H1 (cell line): ENCODE measurements around the gene NFYB. TPM values are rescaled to one million over a fixed set of nuclear protein-coding genes. Genes with fewer than 3 reads are reported as not detected.

Source experiments
- CTCF ChIA-PET: fragments of 300-600 bp; sonication (Branson Sonifier 250); formaldehyde crosslinking; loops from one replicate; lab custom pipeline; 2021; ENCODE audit not compliant: partially characterized antibody; lab: Charles Lee
- POLR2A ChIA-PET: fragments of 300-600 bp; sonication (Branson Sonifier 250); formaldehyde crosslinking; loops from one replicate; lab custom pipeline; 2021; ENCODE audit warnings: inconsistent platforms; ENCODE audit not compliant: partially characterized antibody; lab: Charles Lee
- DNase-seq, 2 experiments: peaks; one replicate each; pipeline versions ENCODE4 v3.0.0 to v3.0.0-alpha.2; 2010 to 2022; ENCODE audit warnings: low spot score in 2 of 2, low read depth in 1 of 2, mixed read lengths in 1 of 2
- FAIRE-seq: peaks from 2 replicates; lab custom pipeline; 2011; peaks lifted over from hg19 to GRCh38; lab: Jason Lieb, UNC
- H2AFZ ChIP-seq: 2 replicates; pipeline ENCODE4 v1.8.1; 2012; ENCODE audit warnings: low read length, inconsistent platforms
- H2AK5ac ChIP-seq: 2 replicates; pipeline ENCODE4 v1.6.1; 2013; ENCODE audit warnings: low read depth, low read length
- H2BK120ac ChIP-seq: replicated peaks from 2 replicates; pipeline ENCODE3; 2013; ENCODE audit warnings: low read depth, low read length, inconsistent platforms
- H2BK12ac ChIP-seq: 2 replicates; pipeline ENCODE4 v1.6.1; 2013; ENCODE audit warnings: low read depth, low read length
- H2BK15ac ChIP-seq: 2 replicates; pipeline ENCODE4 v1.6.1; 2013; ENCODE audit warnings: low read length
- H2BK20ac ChIP-seq: 2 replicates; pipeline ENCODE4 v1.6.1; 2013; ENCODE audit warnings: low read length
- H2BK5ac ChIP-seq: 2 replicates; pipeline ENCODE4 v1.6.1; 2013; ENCODE audit warnings: low read depth, low read length
- H3K14ac ChIP-seq: 2 replicates; pipeline ENCODE4 v1.6.1; 2013; ENCODE audit warnings: inconsistent platforms; ENCODE audit not compliant: insufficient read length
- H3K18ac ChIP-seq: 2 replicates; pipeline ENCODE4 v1.6.1; 2013; ENCODE audit warnings: low read length; ENCODE audit errors: extremely low read depth
- H3K23ac ChIP-seq: 2 replicates; pipeline ENCODE4 v1.6.1; 2013; ENCODE audit warnings: inconsistent platforms; ENCODE audit not compliant: insufficient read length
- H3K23me2 ChIP-seq: 2 replicates; pipeline ENCODE4 v1.6.1; 2013; ENCODE audit warnings: low read depth, low read length
- H3K27ac ChIP-seq: 2 replicates; pipeline ENCODE4 v1.6.1; 2011; ENCODE audit warnings: low read depth, low read length, inconsistent platforms
- H3K27me3 ChIP-seq, 4 experiments: replicated peaks in 1 of 4; 1 replicate in 1 of 4; 2 replicates in 3 of 4; pipeline versions ENCODE4 v1.6.1 to v1.8.1; 2011 to 2013; ENCODE audit warnings: low read length in 3 of 4, mild to moderate bottlenecking in 3 of 4, inconsistent platforms in 2 of 4, mixed read lengths in 2 of 4, moderate library complexity in 1 of 4; ENCODE audit not compliant: control insufficient read depth in 3 of 4, insufficient read depth in 3 of 4; ENCODE audit errors: extremely low read depth in 1 of 4
- H3K36me3 ChIP-seq, 4 experiments: 2 replicates each; pipeline versions ENCODE4 v1.6.1 to v1.8.1; 2011 to 2013; ENCODE audit warnings: mild to moderate bottlenecking in 4 of 4, low read length in 3 of 4, moderate library complexity in 2 of 4, control low read depth in 1 of 4, inconsistent platforms in 1 of 4; ENCODE audit not compliant: insufficient read depth in 4 of 4, control insufficient read depth in 2 of 4
- H3K4ac ChIP-seq: replicated peaks from 2 replicates; pipeline ENCODE3; 2013; ENCODE audit warnings: low read length, low read depth, mixed read lengths, inconsistent platforms; ENCODE audit not compliant: insufficient read length
- H3K4me1 ChIP-seq, 4 experiments: replicated peaks in 1 of 4; 1 replicate in 1 of 4; 2 replicates in 3 of 4; pipeline versions ENCODE4 v1.6.1 to v1.8.1; 2011 to 2013; ENCODE audit warnings: low read length in 3 of 4, inconsistent platforms in 2 of 4, mixed read lengths in 1 of 4; ENCODE audit not compliant: insufficient read depth in 4 of 4, control insufficient read depth in 3 of 4
- H3K4me2 ChIP-seq, 2 experiments: 2 replicates each; pipeline versions ENCODE4 v1.6.1 to v1.8.1; 2011 to 2013; ENCODE audit warnings: low read depth in 2 of 2, low read length in 2 of 2, control low read depth in 1 of 2, inconsistent platforms in 1 of 2, mild to moderate bottlenecking in 1 of 2; ENCODE audit not compliant: insufficient read depth in 1 of 2
- H3K4me3 ChIP-seq, 4 experiments: fragments of 200-600, 300-600 bp in 1 of 4; sonication (generic), shearing (Covaris generic), sonication (Bioruptor Twin) in 1 of 4; 2 replicates each; pipeline versions ENCODE4 v1.5.1 to v1.8.1; 2011 to 2016; ENCODE audit warnings: low read length in 4 of 4, low read depth in 3 of 4, control low read depth in 2 of 4, inconsistent platforms in 2 of 4, mild to moderate bottlenecking in 2 of 4, mixed read lengths in 1 of 4, moderate library complexity in 1 of 4; ENCODE audit not compliant: insufficient read depth in 2 of 4; ENCODE audit errors: extremely low read depth in 1 of 4
- H3K56ac ChIP-seq: replicated peaks from 2 replicates; pipeline ENCODE3; 2013; ENCODE audit warnings: low read depth, mild to moderate bottlenecking, mixed read lengths, low read length, inconsistent platforms; ENCODE audit not compliant: insufficient read length
- H3K79me1 ChIP-seq: 2 replicates; pipeline ENCODE4 v1.6.1; 2013; ENCODE audit warnings: low read depth, low read length, control low read depth
- H3K79me2 ChIP-seq, 2 experiments: 2 replicates each; pipeline versions ENCODE4 v1.6.1 to v1.8.1; 2012 to 2013; ENCODE audit warnings: low read length in 2 of 2, mild to moderate bottlenecking in 2 of 2, inconsistent platforms in 1 of 2; ENCODE audit not compliant: insufficient read depth in 2 of 2, control insufficient read depth in 1 of 2
- H3K9ac ChIP-seq, 4 experiments: replicated peaks in 1 of 4; 1 replicate in 1 of 4; 2 replicates in 3 of 4; pipeline versions ENCODE4 v1.6.1 to v1.8.1; 2011 to 2013; ENCODE audit warnings: low read depth in 3 of 4, low read length in 3 of 4, control low read depth in 2 of 4, mild to moderate bottlenecking in 2 of 4, moderate library complexity in 2 of 4, inconsistent platforms in 1 of 4; ENCODE audit errors: extremely low read depth in 1 of 4
- H3K9me3 ChIP-seq, 2 experiments: 2 replicates each; pipeline versions ENCODE4 v1.6.1 to v1.8.1; 2012 to 2013; ENCODE audit warnings: mild to moderate bottlenecking in 2 of 2, moderate library complexity in 2 of 2, control low read depth in 1 of 2, inconsistent platforms in 1 of 2, low read depth in 1 of 2, low read length in 1 of 2, mixed read lengths in 1 of 2; ENCODE audit not compliant: insufficient read depth in 2 of 2
- H4K20me1 ChIP-seq, 2 experiments: replicated peaks in 1 of 2; 2 replicates each; pipeline versions ENCODE3 to v1.8.1; 2011 to 2013; ENCODE audit warnings: inconsistent platforms in 2 of 2, low read length in 2 of 2, mild to moderate bottlenecking in 1 of 2; ENCODE audit not compliant: insufficient read depth in 2 of 2, control insufficient read depth in 1 of 2
- H4K5ac ChIP-seq: 2 replicates; pipeline ENCODE4 v1.6.1; 2013; ENCODE audit warnings: low read length, low read depth, mixed read lengths, inconsistent platforms; ENCODE audit not compliant: insufficient read length
- H4K8ac ChIP-seq: 2 replicates; pipeline ENCODE4 v1.8.0; 2013; ENCODE audit warnings: mild to moderate bottlenecking, moderate library complexity, low read length, inconsistent platforms; ENCODE audit not compliant: insufficient read depth; ENCODE audit errors: extremely low read depth
- H4K91ac ChIP-seq: replicated peaks from 2 replicates; pipeline ENCODE3; 2013; ENCODE audit warnings: low read length, mixed read lengths, inconsistent platforms; ENCODE audit not compliant: insufficient read length
- POLR2AphosphoS5 ChIP-seq: IDR thresholded peaks from 2 replicates; pipeline ENCODE4 v1.6.1; 2011; ENCODE audit warnings: low read depth, low read length
- RFX5 ChIP-seq: IDR thresholded peaks from 2 replicates; pipeline ENCODE4 v1.6.1; 2011; ENCODE audit warnings: low read depth, low read length, improper control_type of control experiment, borderline replicate concordance
- WGBS, 2 experiments: shearing (Covaris generic) in 1 of 2; methylation state at CpG; one replicate each; pipeline versions ENCODE4 v1.1.6 to v1.1.7; 2013 to 2015; ENCODE audit warnings: low lambda C conversion rate in 2 of 2, mixed read lengths in 2 of 2, inconsistent platforms in 1 of 2, low coverage in 1 of 2, missing lambda C conversion rate in 1 of 2; ENCODE audit not compliant: insufficient replicate concordance in 2 of 2, insufficient coverage in 1 of 2, insufficient read length in 1 of 2; ENCODE audit errors: extremely low coverage in 1 of 2, missing lambda C conversion rate in 1 of 2; 5-methylcytosine and 5-hydroxymethylcytosine counted together
- polyA plus RNA-seq, 7 experiments: library from polyadenylated mRNA; depleted of rRNA in 3 of 7; stranded (reverse) in 5 of 7; unstranded in 2 of 7; fragments of >200 nt in 5 of 7; fragments of 200-250 nt in 2 of 7; gene quantifications; 1 replicate in 5 of 7; 2 replicates in 1 of 7; 4 replicates in 1 of 7; pipeline versions ENCODE4 v1.2.1 to v1.2.3, GENCODE V29; 2011 to 2013; ENCODE audit warnings: missing spikeins in 2 of 7, mixed read lengths in 2 of 7
- total RNA-seq: library from RNA; stranded (reverse); fragmentation: NEBNext Ultra II Directional; extraction: Animal tissue kit (Norgen Biotek cat#: 25700); gene quantifications from 2 replicates; pipeline ENCODE4 v1.2.1, GENCODE V29; 2021
- TF ChIP-seq, protein P1 (sequence below): IDR thresholded peaks from 2 replicates; pipeline ENCODE4 v1.6.1; 2011; ENCODE audit warnings: low read length, improper control_type of control experiment
- TF ChIP-seq, protein P2 (sequence below): IDR thresholded peaks from 2 replicates; pipeline ENCODE4 v1.6.1; 2012; ENCODE audit warnings: inconsistent platforms

NFYB gene
- total and polyA plus RNA-seq, 2 of the 8 experiments (the other 6 are each of a cell fraction or from before 2014, with no cell fraction given) = 29.1 to 43.5 TPM

DNA sequence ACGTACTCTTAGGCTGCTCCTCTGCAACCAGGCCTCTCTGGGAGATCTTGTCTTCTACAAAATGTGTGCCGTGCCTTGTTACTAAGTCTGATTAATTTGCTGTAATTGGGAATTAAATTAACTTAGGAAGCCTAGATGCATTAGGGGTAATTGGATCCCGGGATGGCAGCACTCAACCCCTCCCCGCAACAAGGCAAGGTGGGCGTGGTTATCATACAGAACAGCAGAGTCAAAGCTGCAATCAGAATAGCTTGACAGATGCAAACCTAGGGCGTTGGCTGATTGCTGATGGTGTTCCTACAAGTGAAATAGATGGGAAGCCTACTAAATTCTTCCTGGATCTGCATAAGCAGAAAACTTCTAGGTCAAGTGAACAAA lies 34.5 kb upstream of the NFYB start:
- no peak overlapping the region for H3K4me3 ChIP-seq
- no peak overlapping the region for H3K4ac ChIP-seq
- FAIRE-seq (no peak), DNase-seq (peak in 1 of 2 experiments; percentile 34)
- no peak overlapping the region for H2BK5ac ChIP-seq
- H3K9me3 ChIP-seq = no peaks in the 10 kb centered on the region
- peak overlapping the region; percentile 91 for H2AFZ ChIP-seq
- CTCF ChIA-PET = no interaction called here
- no peaks in the 10 kb centered on the region for H3K79me2 ChIP-seq
- no peaks in the 10 kb centered on the region for H4K20me1 ChIP-seq
- H3K27ac ChIP-seq = no peak overlapping the region
- H2AK5ac ChIP-seq = no peak overlapping the region
- H3K56ac ChIP-seq = no peak overlapping the region
- H3K18ac ChIP-seq = no peak overlapping the region
- H2BK120ac ChIP-seq = no peak overlapping the region
- no peaks in the 10 kb centered on the region for H3K4me1 ChIP-seq
- H3K23ac ChIP-seq = no peak overlapping the region
- no peaks in the 10 kb centered on the region for H3K23me2 ChIP-seq
- no peak overlapping the region for H2BK15ac ChIP-seq
- H3K27me3 ChIP-seq = 0 out of 7 replicates have a peak, but pooled peaks cover 0 to 2% (median 0%) of the 10 kb centered on the region in 4 experiments
- H4K5ac ChIP-seq = no peak overlapping the region
- no peaks in the 10 kb centered on the region for H3K79me1 ChIP-seq
- H4K91ac ChIP-seq = no peak overlapping the region
- H3K4me2 ChIP-seq = peak overlapping the region in 1 of 2 experiments; percentile 30; a peak in 2 of 4 replicates
- no peaks in the 10 kb centered on the region; a peak in 1 of 8 replicates for H3K36me3 ChIP-seq
- no peak overlapping the region for H2BK12ac ChIP-seq
- no peak overlapping the region for H3K9ac ChIP-seq
- no peak overlapping the region for H2BK20ac ChIP-seq
- no peak overlapping the region for H4K8ac ChIP-seq
- WGBS, 2 experiments = 93% methylated on average over 6 of the region's 6 CpGs; no CpG with 5 or more reads in 1 of the 2 experiments
- H3K14ac ChIP-seq = no peak overlapping the region
- POLR2A ChIA-PET = interaction anchor here (2.2 kb wide), 1 partner anchor 116 kb away, joined by 9 read pairs; no protein-coding TSS in a partner anchor
- no peak for TF ChIP-seq RFX5
- TF ChIP-seq, protein P1, sequence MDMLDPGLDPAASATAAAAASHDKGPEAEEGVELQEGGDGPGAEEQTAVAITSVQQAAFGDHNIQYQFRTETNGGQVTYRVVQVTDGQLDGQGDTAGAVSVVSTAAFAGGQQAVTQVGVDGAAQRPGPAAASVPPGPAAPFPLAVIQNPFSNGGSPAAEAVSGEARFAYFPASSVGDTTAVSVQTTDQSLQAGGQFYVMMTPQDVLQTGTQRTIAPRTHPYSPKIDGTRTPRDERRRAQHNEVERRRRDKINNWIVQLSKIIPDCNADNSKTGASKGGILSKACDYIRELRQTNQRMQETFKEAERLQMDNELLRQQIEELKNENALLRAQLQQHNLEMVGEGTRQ = no peak
- TF ChIP-seq POLR2AphosphoS5 = no peak
- TF ChIP-seq, protein P2, sequence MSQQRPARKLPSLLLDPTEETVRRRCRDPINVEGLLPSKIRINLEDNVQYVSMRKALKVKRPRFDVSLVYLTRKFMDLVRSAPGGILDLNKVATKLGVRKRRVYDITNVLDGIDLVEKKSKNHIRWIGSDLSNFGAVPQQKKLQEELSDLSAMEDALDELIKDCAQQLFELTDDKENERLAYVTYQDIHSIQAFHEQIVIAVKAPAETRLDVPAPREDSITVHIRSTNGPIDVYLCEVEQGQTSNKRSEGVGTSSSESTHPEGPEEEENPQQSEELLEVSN = no peak
